ENCODE measurements around the gene ZNRF2. TPM values are rescaled to one million over a fixed set of nuclear protein-coding genes. Genes with fewer than 3 reads are reported as not detected.

The ZNRF2 gene
- total and polyA plus RNA-seq, 2 donors (not counting 3 experiments of a cell fraction or from before 2014, with no cell fraction given): 1.4 to 5.9 TPM

DNA sequence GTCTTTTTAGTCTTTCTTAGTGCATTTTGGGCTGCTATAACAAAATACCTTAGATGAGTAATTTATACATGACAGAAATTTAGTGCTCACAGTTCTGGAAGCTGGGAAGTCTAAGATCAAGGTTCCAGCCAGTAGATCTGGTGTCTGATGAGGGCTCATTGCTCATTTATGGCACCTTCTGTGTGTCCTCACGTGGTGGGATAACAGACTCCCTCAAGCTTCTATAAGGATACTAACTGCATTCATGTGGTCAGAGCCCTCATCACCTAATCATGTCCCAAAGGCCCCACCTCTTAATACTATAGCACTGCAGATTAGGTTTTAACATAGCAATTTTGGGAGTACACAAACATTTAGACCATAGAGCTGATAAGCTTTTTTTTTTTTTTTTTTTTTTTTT is 80.4 kb downstream of the ZNRF2 start:
- Histone ChIP-seq H3K79me2 (ENCODE audit: control insufficient read depth, insufficient read depth, low read length) (no peaks in the 10 kb centered on the region), H2AFZ (ENCODE audit: low read depth, low read length) (no peak overlapping the region), H3K9me3 (replicated peaks; ENCODE audit: control insufficient read depth, insufficient read depth, low read length) (no peaks in the 10 kb centered on the region), H3K9ac (replicated peaks; ENCODE audit: extremely low read depth, insufficient read depth, low read length) (no peak overlapping the region), H3K4me3 (replicated peaks in 1 of 3; ENCODE audit: insufficient read depth in 1 of 3, low read depth in 1 of 3, low read length in 3 of 3) (no peak overlapping the region), H3K4me2 (ENCODE audit: insufficient read depth, low read length) (no peak overlapping the region), H3K9me1 (replicated peaks; ENCODE audit: control insufficient read depth, extremely low read depth, insufficient read depth, low read length) (no peaks in the 10 kb centered on the region), H3K27ac (ENCODE audit: insufficient read depth, low read depth, low read length) (no peak overlapping the region), H3K27me3 (ENCODE audit: control insufficient read depth in 2 of 2, insufficient read depth in 2 of 2, low read length in 2 of 2) (no peaks in the 10 kb centered on the region), H3K36me3 (ENCODE audit: control insufficient read depth in 2 of 2, extremely low read depth in 1 of 2, insufficient read depth in 2 of 2, low read length in 2 of 2) (no peaks in the 10 kb centered on the region), H4K20me1 (replicated peaks; ENCODE audit: control insufficient read depth, extremely low read depth, insufficient read depth, low read length) (no peaks in the 10 kb centered on the region), H3K4me1 (ENCODE audit: control insufficient read depth, extremely low read depth, insufficient read depth, low read length) (peaks cover 3% of the 10 kb centered on the region)
- DNase-seq (ENCODE audit: low read depth, low spot score) (no peak), FAIRE-seq (no peak)
- TF ChIP-seq POLR2A (IDR thresholded peaks at IDR 0.05; ENCODE audit: low read depth, low read length) (no peak), FOS (IDR thresholded peaks at IDR 0.05; ENCODE audit: borderline replicate concordance, insufficient read depth, low read length) (no peak), MAX (IDR thresholded peaks at IDR 0.05; ENCODE audit: insufficient read depth, insufficient read length) (no peak), CTCF (IDR thresholded peaks at IDR 0.05; ENCODE audit: extremely low read depth in 1 of 2, insufficient read depth in 1 of 2, low read depth in 1 of 2, low read length in 2 of 2) (no peak), EZH2 (IDR thresholded peaks at IDR 0.05; ENCODE audit: borderline replicate concordance, low read depth, low read length, severe bottlenecking) (no peak), JUN (IDR thresholded peaks at IDR 0.05; ENCODE audit: borderline replicate concordance, insufficient read depth, insufficient read length, low read depth) (no peak), POLR2AphosphoS5 (IDR thresholded peaks at IDR 0.05; ENCODE audit: insufficient read depth, low read depth, low read length) (no peak), GATA2 (IDR thresholded peaks at IDR 0.05; ENCODE audit: insufficient read depth, insufficient read length, low read depth, low read length) (no peak), MYC (IDR thresholded peaks at IDR 0.05; ENCODE audit: low read depth, low read length) (no peak)
- dilution Hi-C loops (cut with MboI; ENCODE audit: extremely low pct_ligation_motif_present, low sequenced_read_pairs): no loop called here
- ChIA-PET POLR2A (interaction anchor here (0.6 kb wide), 1 partner anchor 39 kb away, joined by 3 read pairs; no protein-coding TSS in a partner anchor), CTCF (no interaction called here)
- intact Hi-C loops (cut with micrococcal nuclease): no loop called here
- no TSS peak for BruUV-seq (replicated peaks)

Data from endothelial cell of umbilical vein (primary cell).